HTERT RPE-1 (cell line): ENCODE data around the gene ZSCAN10.
"Not testable (repeated sequence)": the region's sequence is repeated elsewhere in the genome, so short reads cannot be mapped to it uniquely, and the experiment has no call there.

Experiments
- in situ Hi-C: fragments of 300-500 bp; cut with MboI; formaldehyde crosslinking; loops from 4 replicates; pipeline ENCODE4 v1.14.3; 2020; ENCODE audit warnings: low sequenced_read_pairs

Gene ZSCAN10

GRCh38 chr16:3098459-3099394 is at the start of gene ZSCAN10:
Gene ZSCAN10, minus strand, starts transcription at chr16:3099294. Its CDS starts 6,357 bp downstream, at chr16:3092937.
- in situ Hi-C loops, result no loop called here

GRCh38 chr16:3148256-3149192 is 49.4 kb upstream of the ZSCAN10 start:
- in situ Hi-C loops, result no loop called here

DNA sequence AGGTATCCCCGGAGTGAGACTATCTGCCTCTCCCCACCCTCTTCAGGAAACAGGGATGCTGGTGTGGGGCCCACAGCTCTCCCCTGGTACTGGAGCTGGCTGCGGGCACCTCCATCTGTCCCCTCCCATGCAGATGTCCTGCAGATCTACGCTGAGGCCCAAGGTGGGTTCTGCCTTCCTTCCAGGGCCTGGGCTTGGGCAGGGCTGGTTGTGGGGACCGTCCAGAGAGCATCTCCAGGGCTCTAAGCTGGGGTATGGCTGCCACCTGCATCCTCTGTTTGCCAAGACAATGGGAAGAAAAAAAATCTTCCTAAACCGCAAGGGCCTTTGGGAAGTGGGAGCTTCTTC is 48.6 kb upstream of the ZSCAN10 start:
- in situ Hi-C loops, result no loop called here

- in situ Hi-C loops, result no loop called here
These were observed 48.1 kb upstream of the ZSCAN10 start for GRCh38 chr16:3147046-3147756.

GRCh38 chr16:3145660-3146059 is 46.6 kb upstream of the ZSCAN10 start:
- in situ Hi-C loops, result no loop called here

DNA sequence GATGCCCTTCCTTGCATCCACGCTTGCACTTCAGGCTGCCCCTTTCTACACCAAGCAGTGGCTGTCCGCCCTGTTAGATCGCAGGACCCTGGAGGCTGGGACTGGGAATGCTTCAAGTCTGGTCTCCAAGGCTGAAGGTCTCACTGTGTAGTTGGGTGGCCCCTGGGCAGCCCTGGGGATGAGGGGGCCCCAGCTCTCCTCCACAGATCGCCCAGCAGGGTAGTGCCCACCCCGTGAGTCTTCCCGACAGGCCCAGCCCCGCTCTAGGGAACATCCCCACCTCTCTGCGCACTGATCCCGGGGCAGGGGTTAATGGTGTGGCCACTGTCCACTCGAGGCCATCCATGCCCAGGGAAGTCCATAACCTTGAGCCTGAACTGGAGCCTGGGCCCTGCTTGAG is 46.1 kb upstream of the ZSCAN10 start:
- in situ Hi-C loops, result no loop called here

- in situ Hi-C loops, result no loop called here
These were observed 45.4 kb upstream of the ZSCAN10 start for GRCh38 chr16:3144321-3144983.

DNA sequence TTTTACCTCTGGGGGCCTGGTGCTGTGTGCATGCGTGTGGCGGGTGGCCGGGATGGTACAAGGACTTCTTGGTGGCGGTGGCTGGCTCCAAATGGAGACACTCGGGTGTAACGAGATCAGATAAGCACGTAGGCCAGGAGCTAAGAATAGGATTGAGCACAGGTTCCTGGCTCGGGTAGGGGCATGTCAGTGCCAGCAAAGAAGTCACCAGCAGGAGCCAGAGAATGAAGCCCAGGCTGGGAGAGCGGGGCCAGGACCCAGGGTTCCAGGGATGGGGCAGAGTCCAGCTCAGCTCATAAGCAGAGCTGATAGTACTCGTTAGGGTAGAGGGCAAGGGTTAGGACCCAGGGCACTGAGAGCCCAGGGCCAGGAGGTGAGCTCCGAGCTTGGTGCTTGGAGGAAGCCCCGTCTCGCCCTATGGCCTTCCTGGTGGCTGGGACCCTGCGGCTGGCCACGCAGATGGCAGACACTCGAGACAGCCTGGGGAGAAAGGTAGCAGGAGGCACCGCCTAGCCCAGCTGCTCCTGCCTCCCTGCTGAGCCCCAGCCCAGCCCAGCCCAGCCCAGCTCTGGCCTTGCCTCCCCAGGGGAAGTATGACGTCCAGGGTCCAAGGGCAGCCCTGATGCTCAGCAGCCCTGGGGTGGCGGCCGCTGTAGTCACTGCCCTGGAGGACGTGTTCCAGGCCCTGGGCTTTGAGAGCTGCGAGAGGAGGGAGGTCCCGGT is 44.7 kb upstream of the ZSCAN10 start:
- in situ Hi-C loops, result no loop called here

GRCh38 chr16:3143189-3143588 is 44.1 kb upstream of the ZSCAN10 start:
- in situ Hi-C loops, result no loop called here

- in situ Hi-C loops, result no loop called here
These were observed 43.7 kb upstream of the ZSCAN10 start for GRCh38 chr16:3142770-3143169.

DNA sequence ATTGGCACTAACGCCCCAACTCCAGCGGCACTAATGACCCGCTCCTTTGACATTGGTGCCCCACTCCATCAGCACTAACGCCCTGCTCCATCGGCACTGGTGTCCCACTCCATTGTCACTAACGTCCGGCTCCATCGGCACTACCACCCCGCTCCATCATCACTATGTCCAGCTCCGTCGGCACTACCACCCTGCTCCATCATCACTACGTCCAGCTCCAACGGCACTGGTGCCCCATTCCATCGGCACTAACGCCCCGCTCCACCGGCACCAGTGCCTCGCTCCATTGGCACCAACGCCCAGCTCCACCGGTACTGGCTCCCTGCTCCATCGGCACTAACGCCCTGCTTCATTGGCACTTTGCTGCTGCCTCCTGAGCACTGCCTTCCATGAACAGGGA is 43.2 kb upstream of the ZSCAN10 start:
- in situ Hi-C loops, result no loop called here

DNA sequence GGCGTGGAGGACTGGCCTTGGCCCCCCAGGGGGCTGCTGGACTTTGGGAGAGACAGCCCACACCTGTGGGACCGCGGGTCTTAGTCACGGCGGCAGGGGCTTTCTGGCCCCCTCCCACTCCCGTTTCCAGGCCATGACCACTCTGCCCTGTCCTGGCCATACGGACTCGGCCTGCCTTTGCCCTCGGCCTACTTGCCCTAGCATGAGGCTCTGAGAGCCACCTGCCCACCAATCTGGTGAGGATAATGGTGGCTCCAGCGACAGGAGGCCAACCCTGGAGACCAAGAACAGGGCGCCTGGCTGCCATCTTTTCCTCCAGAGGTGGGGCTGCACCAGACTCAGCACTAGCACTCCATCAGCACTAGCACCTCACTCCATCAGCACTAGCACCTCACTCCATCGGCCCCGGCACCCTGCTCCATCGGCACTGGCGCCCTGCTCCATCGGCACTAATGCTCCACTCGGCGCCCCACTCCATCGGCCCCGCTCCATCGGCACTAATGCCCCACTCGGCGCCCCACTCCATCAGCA is 42.8 kb upstream of the ZSCAN10 start:
- in situ Hi-C loops, result no loop called here

DNA sequence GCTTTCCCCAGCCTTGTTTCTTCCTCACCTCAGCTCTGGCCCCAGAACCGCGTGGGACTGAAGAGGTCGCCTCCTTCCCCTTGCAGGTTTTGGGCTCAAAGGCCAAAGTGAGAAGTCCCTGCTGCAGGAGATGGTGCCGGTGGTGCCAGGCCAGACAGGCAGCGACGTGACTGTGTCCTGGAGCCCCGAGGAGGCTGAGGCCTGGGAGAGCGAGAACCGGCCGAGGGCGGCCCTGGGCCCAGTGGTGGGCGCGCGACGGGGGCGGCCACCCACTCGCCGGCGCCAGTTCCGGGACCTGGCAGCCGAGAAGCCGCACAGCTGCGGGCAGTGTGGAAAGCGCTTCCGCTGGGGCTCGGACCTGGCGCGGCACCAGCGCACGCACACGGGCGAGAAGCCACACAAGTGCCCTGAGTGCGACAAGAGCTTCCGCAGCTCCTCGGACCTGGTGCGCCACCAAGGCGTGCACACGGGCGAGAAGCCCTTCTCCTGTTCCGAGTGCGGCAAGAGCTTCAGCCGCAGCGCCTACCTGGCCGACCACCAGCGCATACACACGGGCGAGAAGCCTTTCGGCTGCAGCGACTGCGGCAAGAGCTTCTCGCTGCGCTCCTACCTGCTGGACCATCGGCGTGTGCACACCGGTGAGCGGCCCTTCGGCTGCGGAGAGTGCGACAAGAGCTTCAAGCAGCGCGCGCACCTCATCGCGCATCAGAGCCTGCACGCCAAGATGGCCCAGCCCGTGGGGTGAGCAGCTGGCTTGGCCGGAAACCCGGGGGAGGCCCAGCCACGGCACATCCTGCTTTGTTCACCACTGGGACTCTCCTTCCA is 41.7 kb upstream of the ZSCAN10 start:
- in situ Hi-C loops, result no loop called here

- in situ Hi-C loops, result not testable (repeated sequence)
These were observed 40.5 kb upstream of the ZSCAN10 start for GRCh38 chr16:3139561-3139960.

GRCh38 chr16:3138823-3139426 is 39.8 kb upstream of the ZSCAN10 start:
- in situ Hi-C loops, result no loop called here

DNA sequence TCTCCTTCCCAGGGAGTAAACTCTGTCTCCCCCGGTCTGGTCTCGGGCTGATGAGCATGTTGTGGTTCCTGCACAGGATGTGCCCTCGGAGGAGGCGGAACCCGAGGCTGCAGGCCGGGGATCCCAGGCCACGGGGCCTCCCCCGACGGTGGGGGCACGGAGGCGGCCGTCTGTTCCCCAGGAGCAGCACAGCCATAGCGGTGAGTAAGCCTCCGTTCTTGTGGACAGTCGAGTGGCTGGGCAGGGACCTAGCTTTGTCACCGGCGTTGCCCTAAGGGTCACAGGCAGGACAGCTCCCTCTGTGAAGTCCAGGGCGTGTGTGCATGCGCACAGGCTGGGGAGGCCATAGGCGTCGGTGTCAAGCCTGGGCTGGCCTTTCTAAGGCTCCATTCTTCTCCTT is 39.2 kb upstream of the ZSCAN10 start:
- in situ Hi-C loops, result no loop called here

- in situ Hi-C loops, result no loop called here
These were observed 38.2 kb upstream of the ZSCAN10 start for GRCh38 chr16:3137267-3137666.

- in situ Hi-C loops, result no loop called here
These were observed 36.1 kb upstream of the ZSCAN10 start for GRCh38 chr16:3135126-3135715.
